Testis (tissue), 2 donors: ENCODE data around the gene MAP2K2.

Experiments used
- CTCF ChIP-seq, 3 experiments: fragments of 450-650 bp in 2 of 3; fragments of 200-600 bp in 1 of 3; sonication (generic) in 1 of 3; IDR thresholded peaks; one replicate each; pipeline ENCODE4 v1.5.1; 2016 to 2019; ENCODE audit warnings: antibody characterized with exemption in 3 of 3, mild to moderate bottlenecking in 2 of 3, moderate library complexity in 1 of 3
- POLR2A ChIP-seq: fragments of 450-650 bp; IDR thresholded peaks from one replicate; pipeline ENCODE4 v1.6.1; 2017; ENCODE audit warnings: antibody characterized with exemption, mild to moderate bottlenecking, moderate library complexity

GRCh38 chr19:4059453-4059871, 64.5 kb downstream of the MAP2K2 start:
- no peak for TF ChIP-seq CTCF (IDR thresholded peaks at IDR 0.05)
- no peak for TF ChIP-seq POLR2A
